Endothelial cell of umbilical vein (primary cell): ENCODE results near the gene KCNH4. TPM values are rescaled to one million over a fixed set of nuclear protein-coding genes. Genes with fewer than 3 reads are reported as not detected.
"Not testable (repeated sequence)": the region's sequence is repeated elsewhere in the genome, so short reads cannot be mapped to it uniquely, and the experiment has no call there.

Experiments
- BruUV-seq: library from RNA; stranded (reverse); fragments of 400-500 nt; replicated peaks from 2 replicates; lab custom pipeline; 2021; lab: Mats Ljungman, UMichigan
- CTCF ChIA-PET: fragments of 300-600, 350-600 bp; sonication (Branson Sonifier 250); formaldehyde crosslinking; loops from one replicate; lab custom pipeline; 2021; ENCODE audit warnings: antibody characterized with exemption, inconsistent platforms; lab: Charles Lee
- POLR2A ChIA-PET: fragments of 300-600, 350-600 bp; sonication (Branson Sonifier 250); formaldehyde crosslinking; loops from one replicate; lab custom pipeline; 2021; ENCODE audit warnings: antibody characterized with exemption, inconsistent platforms; lab: Charles Lee
- DNase-seq: peaks from one replicate; pipeline ENCODE4 v3.0.0-alpha.2; 2011; ENCODE audit warnings: low read depth, low spot score
- FAIRE-seq: peaks from 2 replicates; lab custom pipeline; 2011; peaks lifted over from hg19 to GRCh38; lab: Jason Lieb, UNC
- H2AFZ ChIP-seq: 2 replicates; pipeline ENCODE4 v1.6.0; 2012; ENCODE audit warnings: low read depth, low read length, control low read depth, inconsistent platforms
- H3K27ac ChIP-seq: 2 replicates; pipeline ENCODE4 v1.5.1; 2011; ENCODE audit warnings: low read depth, mild to moderate bottlenecking, control low read depth, low read length, moderate library complexity; ENCODE audit not compliant: insufficient read depth
- H3K27me3 ChIP-seq, 2 experiments: 2 replicates each; pipeline versions ENCODE4 v1.6.0 to v1.6.1; 2011; ENCODE audit warnings: low read length in 2 of 2, mixed read lengths in 1 of 2; ENCODE audit not compliant: control insufficient read depth in 2 of 2, insufficient read depth in 2 of 2
- H3K36me3 ChIP-seq, 2 experiments: 2 replicates in 1 of 2; 3 replicates in 1 of 2; pipeline ENCODE4 v1.5.1; 2011; ENCODE audit warnings: low read length in 2 of 2, mild to moderate bottlenecking in 1 of 2, moderate library complexity in 1 of 2; ENCODE audit not compliant: control insufficient read depth in 2 of 2, insufficient read depth in 2 of 2; ENCODE audit errors: extremely low read depth in 1 of 2
- H3K4me1 ChIP-seq: 3 replicates; pipeline ENCODE4 v1.5.1; 2011; ENCODE audit warnings: mild to moderate bottlenecking, low read length; ENCODE audit not compliant: control insufficient read depth, insufficient read depth; ENCODE audit errors: extremely low read depth
- H3K4me2 ChIP-seq: 2 replicates; pipeline ENCODE4 v1.6.1; 2011; ENCODE audit warnings: low read length, control low read depth, mixed read lengths; ENCODE audit not compliant: insufficient read depth
- H3K4me3 ChIP-seq, 3 experiments: fragments of 200-600 bp in 1 of 3; sonication (generic), shearing (Covaris generic) in 1 of 3; replicated peaks in 1 of 3; 2 replicates each; pipeline ENCODE4 v1.5.1; 2011 to 2016; ENCODE audit warnings: control low read depth in 3 of 3, low read length in 3 of 3, mild to moderate bottlenecking in 2 of 3, inconsistent platforms in 1 of 3, low read depth in 1 of 3, moderate library complexity in 1 of 3; ENCODE audit not compliant: insufficient read depth in 1 of 3
- H3K79me2 ChIP-seq: 2 replicates; pipeline ENCODE4 v1.6.0; 2012; ENCODE audit warnings: low read length, inconsistent platforms; ENCODE audit not compliant: control insufficient read depth, insufficient read depth
- H3K9ac ChIP-seq: replicated peaks from 2 replicates; pipeline ENCODE3; 2011; ENCODE audit warnings: low read length, control low read depth; ENCODE audit not compliant: insufficient read depth; ENCODE audit errors: extremely low read depth
- H3K9me1 ChIP-seq: replicated peaks from 3 replicates; pipeline ENCODE4 v1.6.0; 2011; ENCODE audit warnings: mild to moderate bottlenecking, low read length; ENCODE audit not compliant: control insufficient read depth, insufficient read depth; ENCODE audit errors: extremely low read depth
- H3K9me3 ChIP-seq: replicated peaks from 2 replicates; pipeline ENCODE4 v1.5.1; 2012; ENCODE audit warnings: low read length, inconsistent platforms; ENCODE audit not compliant: control insufficient read depth, insufficient read depth
- H4K20me1 ChIP-seq: replicated peaks from 2 replicates; pipeline ENCODE3; 2011; ENCODE audit warnings: mild to moderate bottlenecking, low read length; ENCODE audit not compliant: control insufficient read depth, insufficient read depth; ENCODE audit errors: extremely low read depth
- EZH2 ChIP-seq: IDR thresholded peaks from 2 replicates; pipeline ENCODE4 v1.6.1; 2012; ENCODE audit warnings: borderline replicate concordance, low read depth, mild to moderate bottlenecking, moderate library complexity, low read length, inconsistent platforms; ENCODE audit not compliant: severe bottlenecking
- FOS ChIP-seq: IDR thresholded peaks from 2 replicates; pipeline ENCODE4 v1.6.1; 2011; ENCODE audit warnings: mild to moderate bottlenecking, low read length, moderate library complexity, borderline replicate concordance; ENCODE audit not compliant: insufficient read depth
- GATA2 ChIP-seq: IDR thresholded peaks from 2 replicates; pipeline ENCODE4 v1.7.0; 2011; ENCODE audit warnings: low read depth, mild to moderate bottlenecking, moderate library complexity, mixed read lengths, low read length; ENCODE audit not compliant: insufficient read length, insufficient read depth
- JUN ChIP-seq: IDR thresholded peaks from 2 replicates; pipeline ENCODE4 v1.6.1; 2011; ENCODE audit warnings: borderline replicate concordance, low read depth; ENCODE audit not compliant: insufficient read length, insufficient read depth
- MAX ChIP-seq: IDR thresholded peaks from 2 replicates; pipeline ENCODE4 v1.6.1; 2011; ENCODE audit not compliant: insufficient read depth, insufficient read length
- MYC ChIP-seq: IDR thresholded peaks from one replicate; pipeline ENCODE4 v1.6.1; 2011; ENCODE audit warnings: mild to moderate bottlenecking, low read depth, low read length
- POLR2A ChIP-seq: IDR thresholded peaks from 2 replicates; pipeline ENCODE4 v1.6.1; 2012; ENCODE audit warnings: low read depth, mild to moderate bottlenecking, control low read depth, low read length
- POLR2AphosphoS5 ChIP-seq: IDR thresholded peaks from 2 replicates; pipeline ENCODE4 v1.6.1; 2012; ENCODE audit warnings: low read depth, mild to moderate bottlenecking, control low read depth, low read length, moderate library complexity; ENCODE audit not compliant: insufficient read depth
- dilution Hi-C: fragments of 300-500 bp; cut with MboI; formaldehyde crosslinking; loops from one replicate; pipeline ENCODE4 v1.15.0; 2019; ENCODE audit warnings: low sequenced_read_pairs; ENCODE audit not compliant: extremely low pct_ligation_motif_present
- intact Hi-C: fragments of 100-400 bp; cut with micrococcal nuclease; formaldehyde crosslinking; loops from one replicate; pipeline ENCODE4 v1.10.0; 2022
- polyA plus RNA-seq, 4 experiments: library from polyadenylated mRNA; depleted of rRNA in 3 of 4; stranded (reverse) in 3 of 4; unstranded in 1 of 4; fragments of >200 nt; gene quantifications; 2 replicates each; pipeline versions ENCODE4 v1.2.1 to v1.2.3, GENCODE V29; 2011 to 2012; ENCODE audit warnings: missing spikeins in 1 of 4
- total RNA-seq: library from RNA; stranded (reverse); gene quantifications from 2 replicates; pipeline ENCODE4 v1.2.3, GENCODE V29; 2021
- TF ChIP-seq, protein P1 (sequence below), 2 donors: IDR thresholded peaks; 1 replicate in 1 of 2; 2 replicates in 1 of 2; pipeline ENCODE4 v1.5.1; 2011; ENCODE audit warnings: low read length in 2 of 2, mild to moderate bottlenecking in 2 of 2, moderate library complexity in 2 of 2, control low read depth in 1 of 2, inconsistent platforms in 1 of 2, low read depth in 1 of 2; ENCODE audit not compliant: insufficient read depth in 1 of 2; ENCODE audit errors: extremely low read depth in 1 of 2

KCNH4 gene
- total and polyA plus RNA-seq, 2 donors (not counting 3 experiments of a cell fraction or from before 2014, with no cell fraction given) = 0.11 TPM

DNA sequence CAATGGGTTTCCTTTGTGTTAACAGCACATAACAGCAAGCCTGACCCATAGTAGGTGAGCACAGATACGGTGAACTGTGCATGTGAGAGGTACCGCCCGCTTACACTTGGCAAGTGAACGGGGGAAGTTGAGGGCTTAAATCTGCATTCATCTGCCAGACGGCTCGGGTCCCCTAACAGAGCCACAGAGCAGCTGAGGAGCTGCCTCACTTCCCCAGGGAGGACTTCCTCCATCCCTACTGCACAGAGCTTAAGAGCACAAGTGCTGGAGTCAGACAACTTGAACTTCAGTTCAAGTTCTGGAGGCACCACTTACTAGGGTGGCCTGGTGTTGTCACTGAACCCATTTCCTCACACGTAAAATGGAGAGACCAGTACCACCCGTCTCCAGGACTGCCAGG, 39.6 kb downstream of the KCNH4 start:
- FAIRE-seq (no peak), DNase-seq (no peak)
- Histone ChIP-seq H3K27ac (no peak overlapping the region), H3K9me3 (no peaks in the 10 kb centered on the region), H3K27me3 (no peaks in the 10 kb centered on the region), H3K4me3 (no peak overlapping the region), H3K4me1 (peaks cover 5% of the 10 kb centered on the region), H4K20me1 (no peaks in the 10 kb centered on the region), H3K9me1 (no peaks in the 10 kb centered on the region), H3K9ac (no peak overlapping the region), H3K79me2 (peaks cover 92% of the 10 kb centered on the region), H3K36me3 (peaks cover 0 to 13% of the 10 kb centered on the region in 2 experiments), H2AFZ (no peak overlapping the region), H3K4me2 (no peak overlapping the region)
- intact Hi-C loops = no loop called here
- no peak for TF ChIP-seq POLR2A
- no peak for TF ChIP-seq GATA2
- no peak for TF ChIP-seq FOS
- no peak for TF ChIP-seq MYC
- no peak for TF ChIP-seq JUN
- TF ChIP-seq, protein P1, sequence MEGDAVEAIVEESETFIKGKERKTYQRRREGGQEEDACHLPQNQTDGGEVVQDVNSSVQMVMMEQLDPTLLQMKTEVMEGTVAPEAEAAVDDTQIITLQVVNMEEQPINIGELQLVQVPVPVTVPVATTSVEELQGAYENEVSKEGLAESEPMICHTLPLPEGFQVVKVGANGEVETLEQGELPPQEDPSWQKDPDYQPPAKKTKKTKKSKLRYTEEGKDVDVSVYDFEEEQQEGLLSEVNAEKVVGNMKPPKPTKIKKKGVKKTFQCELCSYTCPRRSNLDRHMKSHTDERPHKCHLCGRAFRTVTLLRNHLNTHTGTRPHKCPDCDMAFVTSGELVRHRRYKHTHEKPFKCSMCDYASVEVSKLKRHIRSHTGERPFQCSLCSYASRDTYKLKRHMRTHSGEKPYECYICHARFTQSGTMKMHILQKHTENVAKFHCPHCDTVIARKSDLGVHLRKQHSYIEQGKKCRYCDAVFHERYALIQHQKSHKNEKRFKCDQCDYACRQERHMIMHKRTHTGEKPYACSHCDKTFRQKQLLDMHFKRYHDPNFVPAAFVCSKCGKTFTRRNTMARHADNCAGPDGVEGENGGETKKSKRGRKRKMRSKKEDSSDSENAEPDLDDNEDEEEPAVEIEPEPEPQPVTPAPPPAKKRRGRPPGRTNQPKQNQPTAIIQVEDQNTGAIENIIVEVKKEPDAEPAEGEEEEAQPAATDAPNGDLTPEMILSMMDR (IDR thresholded peaks at IDR 0.05; ENCODE audit: extremely low read depth in 1 of 2, insufficient read depth in 1 of 2, low read depth in 1 of 2, low read length in 2 of 2) = no peak
- no peak for TF ChIP-seq EZH2
- TF ChIP-seq POLR2AphosphoS5 = no peak
- TF ChIP-seq MAX = no peak
- ChIA-PET POLR2A (interaction anchor here (0.6 kb wide), 1 partner anchor 264 kb away, joined by 3 read pairs; no protein-coding TSS in a partner anchor), CTCF (no interaction called here)
- BruUV-seq = no TSS peak
- dilution Hi-C loops = no loop called here

GRCh38 chr17:42140690-42141089, 40.3 kb downstream of the KCNH4 start:
- H3K9ac ChIP-seq, FAIRE-seq, H3K4me3 ChIP-seq, DNase-seq, POLR2A ChIA-PET, BruUV-seq, H2AFZ ChIP-seq, H3K27ac ChIP-seq, H3K4me2 ChIP-seq, intact Hi-C loops, dilution Hi-C loops, H3K9me3 ChIP-seq, H3K9me1 ChIP-seq, H3K27me3 ChIP-seq, H4K20me1 ChIP-seq: not testable (repeated sequence)
- Histone ChIP-seq H3K79me2 (peaks cover 90% of the 10 kb centered on the region), H3K4me1 (peaks cover 12% of the 10 kb centered on the region), H3K36me3 (peaks cover 0 to 13% of the 10 kb centered on the region in 2 experiments)
- CTCF ChIA-PET = interaction anchor here (1.1 kb wide), 1 partner anchor 43 kb away, joined by 3 read pairs; no protein-coding TSS in a partner anchor
